GM21367 (cell line): ENCODE results near the gene IL1RL2.

Source experiments
- ATAC-seq: cut with Tn5 transposase; IDR thresholded peaks from one replicate; pipeline ENCODE4 v1.9.1; 2021; ENCODE audit not compliant: unreplicated experiment

Gene IL1RL2

GRCh38 chr2:102158011-102158755 is 28.6 kb upstream of the IL1RL2 start:
- ATAC-seq = no peak

- no peak for ATAC-seq
Measured at GRCh38 chr2:102159295-102159694, 27.5 kb upstream of the IL1RL2 start.

- ATAC-seq = no peak
Measured at GRCh38 chr2:102166189-102166845, 20.5 kb upstream of the IL1RL2 start.

GRCh38 chr2:102168026-102168771 is 18.6 kb upstream of the IL1RL2 start:
- ATAC-seq = no peak

GRCh38 chr2:102171946-102172345 is 14.9 kb upstream of the IL1RL2 start:
- ATAC-seq = no peak

- no peak for ATAC-seq
Measured at GRCh38 chr2:102172745-102173144, 14.1 kb upstream of the IL1RL2 start.

GRCh38 chr2:102176172-102176571 is 10.7 kb upstream of the IL1RL2 start:
- ATAC-seq = no peak

- ATAC-seq = no peak
Measured at GRCh38 chr2:102177814-102178478, 8.9 kb upstream of the IL1RL2 start.

- ATAC-seq = no peak
Measured at GRCh38 chr2:102179061-102179460, 7.8 kb upstream of the IL1RL2 start.

GRCh38 chr2:102179788-102180686 is 6.8 kb upstream of the IL1RL2 start:
- ATAC-seq = no peak

- no peak for ATAC-seq
Measured at GRCh38 chr2:102180687-102180999, 6.2 kb upstream of the IL1RL2 start.

GRCh38 chr2:102181376-102181775 is 5.4 kb upstream of the IL1RL2 start:
- ATAC-seq = no peak

GRCh38 chr2:102181919-102182635 is 4.7 kb upstream of the IL1RL2 start:
- ATAC-seq = no peak

GRCh38 chr2:102184018-102184417 is 2.8 kb upstream of the IL1RL2 start:
- no peak for ATAC-seq

GRCh38 chr2:102184568-102184967 is 2.3 kb upstream of the IL1RL2 start:
- no peak for ATAC-seq

- ATAC-seq = no peak
Measured at GRCh38 chr2:102185347-102185746, 1.5 kb upstream of the IL1RL2 start.

- no peak for ATAC-seq
Measured at GRCh38 chr2:102187496-102188150, 800 bp downstream of the IL1RL2 start.

GRCh38 chr2:102190430-102191107 is 3.7 kb downstream of the IL1RL2 start:
- no peak for ATAC-seq

GRCh38 chr2:102191501-102191900 is 4.7 kb downstream of the IL1RL2 start:
- no peak for ATAC-seq
